CD4-positive, alpha-beta T cell treated with Interleukin-15 for 1 hour (primary cell): ENCODE results near the gene DIAPH2.
"Not testable (repeated sequence)": the region's sequence is repeated elsewhere in the genome, so short reads cannot be mapped to it uniquely, and the experiment has no call there.

Source experiments
- DNase-seq: peaks from one replicate; pipeline ENCODE4 v3.0.0-alpha.2; 2020

DIAPH2 gene

DNA sequence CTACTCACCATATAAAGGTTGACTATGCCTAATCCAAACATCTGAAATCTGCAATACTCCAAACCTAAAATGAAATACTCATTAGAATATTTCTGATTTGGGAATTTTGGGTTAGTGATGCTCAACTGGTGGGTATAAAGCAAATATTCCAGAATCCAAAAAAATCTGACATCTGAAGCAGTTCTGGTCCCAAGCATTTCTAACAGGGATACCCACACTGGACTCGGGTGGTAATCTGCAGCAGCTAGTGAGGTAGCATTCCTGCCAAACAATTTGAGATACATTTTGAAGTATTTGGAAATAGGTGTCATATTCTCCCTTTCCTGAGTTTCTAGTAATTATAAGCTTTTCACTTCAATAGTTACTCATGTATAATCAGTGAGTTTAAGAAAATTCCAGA is 149.5 kb downstream of the DIAPH2 start:
- DNase-seq = no peak

DNA sequence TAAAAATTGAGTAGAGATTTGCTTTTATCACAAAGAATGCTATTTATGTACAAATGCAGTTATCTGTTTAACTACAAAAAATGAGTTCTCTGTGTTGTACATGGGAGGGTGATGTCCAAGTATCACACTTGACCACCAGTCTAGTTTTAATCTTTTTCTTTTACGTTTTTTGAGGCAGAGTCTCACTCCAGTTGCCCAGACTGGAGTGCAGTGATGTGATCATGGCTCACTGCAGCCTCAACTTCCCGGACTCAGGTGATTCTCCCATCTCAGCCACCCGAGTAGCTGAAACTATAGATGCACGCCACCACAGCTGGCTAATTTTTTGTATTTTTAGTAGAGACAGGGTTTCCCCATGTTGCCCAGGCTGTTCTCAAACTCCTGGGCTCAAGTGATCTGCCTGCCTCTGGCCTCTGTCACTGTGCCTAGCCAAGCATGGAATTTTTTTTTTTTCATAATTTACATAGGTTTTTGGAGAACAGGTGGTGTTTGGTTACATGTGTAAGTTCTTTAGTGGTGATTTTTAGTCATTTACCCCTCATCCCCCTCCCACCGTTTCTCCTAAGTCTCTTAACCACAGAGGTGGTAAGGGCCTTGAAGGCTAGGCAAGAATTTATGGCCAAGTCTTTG is 151.1 kb downstream of the DIAPH2 start:
- no peak for DNase-seq

DNA sequence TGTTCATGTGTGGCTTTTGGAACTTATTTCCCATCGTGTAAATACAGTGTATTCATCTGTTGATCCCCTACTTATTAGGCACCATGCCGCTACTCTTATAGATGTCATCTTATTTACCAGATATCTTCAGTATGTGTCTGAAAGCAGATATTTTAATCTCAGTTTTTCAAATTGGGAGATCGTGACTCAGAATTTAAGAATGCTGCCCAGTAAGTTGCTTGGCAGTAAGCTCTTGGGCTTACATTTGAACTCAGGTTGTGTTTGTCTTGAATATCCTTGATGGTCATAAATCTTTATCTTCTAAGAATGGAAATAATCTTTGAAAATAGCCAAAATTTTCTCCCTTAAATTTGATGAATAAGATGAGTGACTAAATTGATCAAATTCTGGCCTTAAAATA is 153.2 kb downstream of the DIAPH2 start:
- DNase-seq = no peak

DNA sequence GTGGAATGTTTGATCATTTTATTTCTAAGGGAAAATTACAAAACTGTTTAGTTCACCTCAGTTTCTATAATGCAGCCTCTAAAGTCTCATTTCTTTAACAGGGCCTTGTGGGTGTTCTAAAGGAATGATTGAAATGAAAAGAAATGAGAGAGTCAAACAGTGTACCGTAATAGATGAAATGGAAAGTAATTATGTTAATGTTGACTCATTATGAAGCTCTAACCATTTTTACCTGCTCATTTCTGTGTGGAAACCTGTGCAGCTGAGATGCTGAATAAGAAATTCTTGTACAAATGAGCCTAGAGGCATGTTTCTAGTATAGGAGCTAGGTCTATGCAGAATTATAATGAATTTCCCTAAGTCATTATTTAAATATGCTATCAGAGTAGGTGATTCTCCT is 153.9 kb downstream of the DIAPH2 start:
- DNase-seq = no peak

DNA sequence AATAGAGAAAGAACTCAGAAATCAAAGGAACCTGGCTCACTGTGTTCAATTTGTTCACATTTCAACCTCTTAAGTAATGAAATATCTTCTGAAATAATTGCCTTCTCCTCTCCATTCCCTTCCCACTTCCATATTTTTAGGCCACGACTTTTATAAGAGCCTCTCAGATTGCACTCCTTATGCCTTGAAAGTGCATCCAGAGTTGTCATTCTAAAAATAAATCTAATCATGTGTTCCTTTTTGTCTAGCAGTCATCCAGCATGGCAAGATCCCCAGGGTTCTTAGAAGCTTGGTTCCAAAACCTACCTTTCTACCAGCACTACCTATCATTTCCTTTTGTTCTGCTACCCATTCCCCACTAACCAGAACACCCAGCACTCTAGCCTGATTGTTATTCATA is 156.7 kb downstream of the DIAPH2 start:
- DNase-seq = no peak

DNA sequence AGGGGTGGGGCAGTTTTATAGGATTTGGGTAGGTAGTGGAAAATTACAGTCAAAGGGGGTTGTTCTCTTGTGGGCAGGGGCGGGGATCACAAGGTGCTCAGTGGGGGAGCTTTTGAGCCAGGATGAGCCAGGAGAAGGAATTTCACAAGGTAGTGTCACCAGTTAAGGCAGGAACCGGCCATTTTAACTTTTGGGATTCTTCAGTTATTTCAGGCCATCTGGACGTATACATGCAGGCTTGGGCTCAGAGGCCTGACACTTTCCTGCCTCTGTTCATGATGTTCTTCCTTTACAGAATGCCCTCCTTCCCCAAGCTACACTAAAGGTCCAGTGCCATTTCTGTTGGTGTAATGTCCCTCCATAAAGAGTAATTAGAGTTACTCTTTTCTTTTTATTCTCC is 157.2 kb downstream of the DIAPH2 start:
- not testable (repeated sequence) for DNase-seq

DNA sequence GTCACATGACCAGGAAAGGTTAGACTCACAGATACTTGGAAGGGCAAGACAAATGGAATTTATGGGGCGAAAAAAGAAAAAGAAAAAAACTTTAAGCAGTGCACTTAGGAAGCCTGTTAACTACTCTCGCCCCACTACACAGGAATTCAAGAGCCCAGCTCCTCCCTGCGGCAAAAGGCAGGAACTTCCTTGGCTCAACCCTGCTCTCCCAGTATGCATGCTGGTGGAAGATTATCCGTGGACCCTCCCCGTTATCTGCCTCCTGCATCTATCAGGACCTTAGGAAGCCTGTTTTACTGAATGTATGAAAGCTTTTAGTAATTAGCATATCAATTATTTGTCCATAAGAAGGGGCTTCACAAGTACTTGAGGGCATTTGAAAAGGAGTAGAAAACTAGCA is 158.9 kb downstream of the DIAPH2 start:
- no peak for DNase-seq

DNA sequence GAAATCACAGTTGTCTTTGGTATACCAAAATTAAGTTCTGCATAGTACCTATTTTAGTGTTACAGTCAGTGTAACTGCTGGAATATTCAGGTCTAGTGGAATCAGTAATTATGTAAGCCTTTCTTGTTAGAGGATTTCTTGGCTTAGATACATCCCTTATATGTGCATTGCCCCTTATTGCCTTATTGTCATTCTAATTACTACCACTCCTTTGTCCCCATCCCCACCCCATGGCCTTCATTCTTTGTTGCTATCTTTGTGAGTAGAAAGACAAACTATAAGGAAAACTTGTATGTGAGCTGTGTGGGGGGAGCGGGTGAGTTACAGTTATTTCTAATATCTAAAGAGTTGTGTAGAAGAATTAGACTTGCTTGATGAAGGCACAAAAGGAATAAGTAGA is 162.2 kb downstream of the DIAPH2 start:
- no peak for DNase-seq

DNA sequence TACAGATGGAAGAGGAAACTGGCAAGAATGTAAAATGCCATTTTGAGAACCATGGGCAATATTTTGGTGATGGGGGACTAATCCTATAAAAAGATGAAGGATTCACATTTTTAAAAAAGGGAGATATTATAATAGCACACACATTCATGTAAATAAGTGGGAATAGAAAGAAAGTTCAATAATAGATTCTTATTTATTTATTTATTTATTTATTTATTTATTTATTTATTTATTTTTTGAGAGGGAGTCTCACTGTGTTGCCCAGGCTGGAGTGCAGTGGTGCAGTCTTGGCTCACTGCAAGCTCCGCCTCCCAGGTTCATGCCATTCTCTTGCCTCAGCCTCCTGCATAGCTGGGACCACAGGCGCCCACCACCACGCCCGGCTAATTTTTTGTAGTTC is 174.8 kb downstream of the DIAPH2 start:
- DNase-seq = not testable (repeated sequence)

DNA sequence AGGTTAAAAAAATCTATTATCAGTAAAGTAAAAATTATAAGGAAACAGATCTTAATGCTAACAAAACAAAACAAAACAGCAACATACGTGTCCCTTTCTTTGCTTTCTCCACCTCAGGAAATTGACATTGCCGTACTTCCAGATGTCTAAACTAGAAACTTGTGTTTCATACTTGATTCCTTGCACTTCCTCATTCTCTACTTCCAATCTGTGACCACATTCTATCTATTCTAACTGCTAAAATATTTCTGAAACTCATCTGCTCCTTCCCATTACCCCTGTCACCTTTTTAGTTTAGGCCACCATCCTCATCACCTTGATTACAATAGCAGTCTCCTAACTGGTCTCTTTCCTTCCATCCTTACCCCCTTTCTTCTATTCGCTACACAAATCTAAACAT is 176.6 kb downstream of the DIAPH2 start:
- no peak for DNase-seq

DNA sequence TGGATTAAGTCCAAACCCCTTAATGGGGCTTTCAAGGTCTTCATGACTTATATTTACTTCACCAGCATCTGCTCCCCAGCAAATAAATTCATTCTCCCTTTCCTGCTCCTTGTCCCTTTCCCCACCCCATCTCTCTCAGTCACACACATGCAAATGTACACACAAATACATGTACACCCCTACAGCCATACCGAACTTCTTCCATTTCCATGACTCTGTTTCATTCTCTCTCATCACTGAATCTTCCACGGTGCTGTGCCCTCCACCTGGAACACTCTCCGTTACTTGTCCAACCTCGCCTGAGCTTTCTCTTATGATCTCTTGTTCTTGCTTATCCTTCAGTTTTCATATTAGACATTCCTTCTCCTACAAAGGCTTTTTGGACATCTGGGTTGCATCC is 177.0 kb downstream of the DIAPH2 start:
- DNase-seq = no peak

DNA sequence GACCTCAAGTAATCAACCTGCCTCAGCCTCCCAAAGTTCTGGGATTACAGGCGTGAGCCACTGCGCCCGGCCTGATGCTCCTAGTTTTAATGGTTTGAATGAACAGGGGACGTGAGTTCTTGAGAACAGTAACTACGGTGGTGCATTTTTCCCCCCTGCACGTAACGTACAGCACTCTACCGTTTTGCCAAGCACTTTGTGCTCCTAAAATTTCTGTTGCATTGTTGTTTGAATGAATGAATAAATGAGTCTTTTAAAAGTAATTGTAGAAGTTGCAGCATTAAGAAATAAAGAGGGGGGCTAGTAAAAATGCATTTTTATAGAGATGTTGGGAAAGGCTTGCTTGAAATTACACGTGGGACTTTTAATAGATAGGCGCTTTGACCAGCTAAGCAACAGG is 199.0 kb downstream of the DIAPH2 start, which contains the start of gene RPA4:
RPA4 (plus strand) TSS at position 301 of the 400 bp plus-strand sequence. CDS start 403 bp downstream, outside the sequence.
- DNase-seq = no peak

DNA sequence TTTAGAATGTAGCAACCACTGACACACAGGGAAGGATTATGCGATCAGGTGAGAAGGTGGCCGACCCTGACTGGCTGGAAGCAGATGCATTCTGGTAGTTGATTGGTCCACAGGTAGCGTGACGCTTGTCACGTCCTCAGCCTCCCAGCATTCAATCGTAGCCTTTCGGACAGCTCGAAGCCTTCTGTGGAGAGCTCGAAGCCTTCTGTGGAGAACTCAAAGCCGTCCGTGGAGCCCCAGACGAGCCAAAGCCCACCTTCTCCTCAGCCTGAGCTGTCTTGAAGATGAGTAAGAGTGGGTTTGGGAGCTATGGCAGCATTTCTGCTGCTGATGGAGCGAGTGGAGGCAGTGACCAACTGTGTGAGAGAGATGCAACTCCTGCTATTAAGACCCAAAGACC is 199.4 kb downstream of the DIAPH2 start:
- DNase-seq = no peak

DNA sequence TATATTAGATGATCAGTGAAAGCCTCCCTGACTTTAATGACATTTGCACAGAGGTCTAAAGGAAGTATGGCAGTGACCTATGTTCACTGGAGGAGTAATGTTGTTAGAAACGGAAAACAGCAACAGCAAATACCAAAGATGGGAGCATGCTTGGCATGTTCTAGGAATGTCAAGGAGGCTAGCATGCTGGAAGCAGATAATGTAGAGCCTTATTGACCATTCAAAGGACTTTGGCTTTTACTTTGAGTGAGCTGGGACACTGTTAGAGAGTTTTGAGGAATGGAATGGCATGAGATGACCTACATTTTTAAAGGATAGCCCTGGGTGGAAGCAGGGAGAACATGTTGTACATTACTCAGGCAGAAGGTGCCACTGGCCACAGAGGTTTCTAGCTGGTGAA is 205.1 kb downstream of the DIAPH2 start:
- no peak for DNase-seq

DNA sequence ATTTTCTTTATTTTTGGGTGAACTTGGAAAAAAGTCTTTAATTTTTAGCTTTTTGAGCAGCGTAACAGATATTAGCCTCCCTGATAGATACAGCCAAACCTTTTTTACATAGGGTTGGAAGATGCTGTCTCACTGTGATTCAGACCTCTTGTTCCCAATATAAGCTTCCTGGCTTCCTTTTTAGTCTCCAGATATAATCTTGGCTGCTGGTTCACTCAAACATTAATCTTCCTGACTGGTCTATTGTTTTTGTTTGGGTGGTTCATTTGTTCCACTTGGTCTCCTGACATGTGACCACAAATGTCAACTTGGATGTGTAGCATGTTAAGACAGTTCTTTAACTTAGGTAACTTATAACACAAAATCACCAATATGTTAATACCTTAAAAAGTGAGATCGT is 222.1 kb downstream of the DIAPH2 start:
- DNase-seq = no peak

DNA sequence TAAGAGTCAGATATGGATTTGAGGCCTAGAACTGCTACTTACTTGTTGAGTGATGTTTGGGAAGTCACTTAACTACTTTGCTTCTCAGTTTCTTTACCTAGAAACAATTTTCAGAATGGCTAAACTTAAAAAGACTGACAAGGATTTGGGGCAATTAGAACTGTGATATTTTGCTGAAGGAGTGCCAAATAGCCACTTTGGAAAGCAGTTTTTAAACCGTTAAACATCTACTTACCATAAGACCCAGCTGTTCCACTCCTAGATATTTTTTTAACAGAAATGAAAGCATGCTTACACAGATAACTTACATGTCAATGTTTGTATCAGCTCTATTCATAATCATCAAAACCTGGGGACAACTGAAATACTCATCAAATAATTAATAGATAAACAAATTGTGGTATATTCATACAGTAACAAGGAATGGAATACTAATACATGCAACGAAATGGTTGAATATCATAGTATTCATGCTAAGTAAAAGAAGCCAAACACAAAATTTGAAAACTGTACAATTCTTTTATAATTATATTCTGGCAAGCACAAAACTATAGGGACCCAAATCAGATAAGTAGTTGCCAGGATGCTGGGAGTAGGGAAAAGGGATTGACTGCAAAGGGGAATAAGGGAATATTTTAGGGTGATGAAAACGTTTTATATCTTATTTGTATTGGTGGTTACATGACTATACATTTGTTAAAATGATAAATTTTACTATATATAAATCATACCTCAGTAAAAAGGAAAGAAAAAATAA is 223.1 kb downstream of the DIAPH2 start:
- DNase-seq = no peak

DNA sequence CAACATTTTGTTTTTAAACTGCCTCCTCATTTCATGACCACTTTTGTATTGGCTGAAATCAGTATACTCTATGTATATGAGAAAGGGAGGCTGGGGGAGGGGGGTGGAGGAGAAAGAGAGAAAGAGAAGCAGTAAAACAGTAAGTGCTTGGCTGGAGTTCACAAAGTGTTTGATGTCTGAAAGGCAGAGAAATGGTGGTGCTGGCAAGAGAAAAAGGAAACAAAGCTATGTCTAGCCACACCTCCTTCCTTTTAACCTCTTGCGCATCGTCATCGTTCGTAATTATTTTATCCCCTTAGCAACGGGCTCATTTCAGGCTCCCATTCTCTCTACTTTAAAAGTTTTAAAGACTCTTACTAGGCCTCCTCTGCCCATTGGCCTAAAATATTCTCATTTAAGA is 224.6 kb downstream of the DIAPH2 start:
- no peak for DNase-seq

DNA sequence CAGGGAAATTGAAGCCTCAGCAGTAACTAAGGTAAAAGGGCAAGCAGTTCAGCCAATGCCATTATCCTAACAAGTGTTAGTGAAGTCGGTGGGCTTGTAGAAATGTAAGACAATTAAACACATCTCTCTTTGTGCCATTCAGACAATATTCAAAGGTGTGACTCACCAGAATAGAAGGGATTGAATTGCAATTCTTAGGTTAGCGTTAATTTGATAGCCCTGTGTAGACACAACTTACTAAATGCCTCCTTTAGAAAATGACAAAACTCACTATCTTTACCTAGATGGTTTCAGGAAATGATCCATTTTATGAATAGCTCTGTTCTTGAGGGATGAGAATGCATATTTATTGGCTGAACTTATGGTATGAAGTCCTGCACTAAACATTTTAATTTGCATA is 234.2 kb downstream of the DIAPH2 start:
- DNase-seq = no peak

DNA sequence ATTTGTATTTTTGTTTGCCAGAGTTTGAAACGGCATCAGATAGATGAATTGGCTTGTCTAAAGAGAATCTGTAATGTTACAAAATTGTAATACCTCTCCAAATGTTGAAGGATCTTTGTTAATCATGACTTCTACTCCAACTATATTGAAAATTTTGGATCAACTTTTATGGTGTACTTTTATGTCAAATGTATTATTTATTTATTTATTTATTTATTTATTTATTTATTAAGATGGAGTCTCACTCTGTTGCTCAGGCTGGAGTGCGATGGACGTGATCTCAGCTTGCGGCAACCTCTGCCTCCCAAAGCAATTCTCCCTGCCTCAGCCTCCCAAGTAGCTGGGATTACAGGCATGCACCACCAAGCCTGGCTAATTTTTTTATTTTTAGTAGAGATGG is 235.0 kb downstream of the DIAPH2 start:
- no peak for DNase-seq

DNA sequence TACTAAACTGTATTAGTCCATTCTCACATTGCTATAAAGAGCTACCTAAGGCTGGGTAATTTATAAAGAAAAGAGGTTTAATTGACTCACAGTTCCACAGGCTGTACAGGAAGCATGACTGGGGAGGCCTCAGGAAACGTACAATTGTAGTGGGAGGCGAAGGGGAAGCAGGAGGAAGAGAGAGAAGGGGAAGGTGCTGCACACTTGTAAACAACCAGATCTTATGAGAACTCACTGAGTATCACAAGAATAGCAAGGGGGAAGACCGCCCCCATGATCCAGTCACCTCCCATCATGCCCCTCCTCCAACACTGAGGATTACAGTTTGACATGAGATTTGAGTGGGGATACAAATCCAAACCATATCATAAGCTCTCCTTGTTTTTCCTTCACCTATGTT is 239.9 kb downstream of the DIAPH2 start:
- DNase-seq = no peak

DNA sequence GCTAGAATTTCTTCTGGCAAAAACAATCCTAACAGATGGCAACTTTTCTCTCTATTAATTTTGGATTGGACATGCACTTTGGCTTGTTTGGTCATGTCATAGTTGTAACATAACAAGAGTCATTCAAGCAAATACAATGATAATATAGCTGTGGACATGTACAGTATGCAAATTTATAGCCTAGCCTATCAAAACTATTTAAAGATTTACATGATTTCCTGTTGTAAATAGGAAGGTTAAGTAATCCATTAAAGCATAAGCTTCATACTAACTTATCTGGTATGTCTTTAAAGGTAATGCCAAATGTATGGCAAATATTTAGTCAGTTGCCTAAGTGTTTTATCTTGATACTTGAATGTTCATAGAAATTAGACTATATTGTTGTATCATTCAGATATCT is 244.4 kb downstream of the DIAPH2 start:
- DNase-seq = no peak

DNA sequence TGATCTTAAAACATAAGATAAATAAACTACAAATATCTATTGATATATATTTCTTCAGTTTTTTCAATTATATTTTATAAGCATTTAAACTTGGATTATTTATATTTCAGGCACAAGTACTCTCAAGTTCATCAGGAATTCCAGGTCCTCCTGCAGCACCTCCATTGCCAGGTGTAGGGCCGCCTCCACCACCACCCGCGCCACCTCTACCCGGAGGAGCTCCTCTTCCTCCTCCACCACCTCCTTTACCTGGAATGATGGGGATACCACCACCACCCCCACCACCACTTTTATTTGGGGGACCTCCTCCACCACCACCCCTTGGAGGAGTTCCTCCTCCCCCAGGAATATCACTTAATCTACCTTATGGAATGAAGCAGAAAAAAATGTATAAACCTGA is 273.1 kb downstream of the DIAPH2 start:
- no peak for DNase-seq

DNA sequence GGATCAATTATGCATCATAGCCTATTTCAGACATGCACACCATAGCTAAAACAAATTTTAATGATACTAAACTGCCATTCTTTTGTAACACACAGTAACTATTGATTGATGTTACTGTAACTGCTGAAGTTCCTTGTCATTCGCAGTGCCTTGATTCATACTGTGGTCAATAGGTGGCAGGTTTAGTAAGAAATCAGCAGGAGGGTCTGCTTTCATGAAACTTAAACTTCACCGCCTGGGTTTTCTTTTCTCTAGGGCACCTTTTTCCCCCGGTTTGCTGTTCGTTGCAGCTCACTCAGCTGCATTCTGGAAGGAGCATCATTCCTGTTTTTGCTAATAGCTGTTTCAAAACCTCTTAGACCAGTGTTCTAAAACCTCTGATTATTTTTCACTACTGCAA is 287.2 kb downstream of the DIAPH2 start:
- DNase-seq = no peak

DNA sequence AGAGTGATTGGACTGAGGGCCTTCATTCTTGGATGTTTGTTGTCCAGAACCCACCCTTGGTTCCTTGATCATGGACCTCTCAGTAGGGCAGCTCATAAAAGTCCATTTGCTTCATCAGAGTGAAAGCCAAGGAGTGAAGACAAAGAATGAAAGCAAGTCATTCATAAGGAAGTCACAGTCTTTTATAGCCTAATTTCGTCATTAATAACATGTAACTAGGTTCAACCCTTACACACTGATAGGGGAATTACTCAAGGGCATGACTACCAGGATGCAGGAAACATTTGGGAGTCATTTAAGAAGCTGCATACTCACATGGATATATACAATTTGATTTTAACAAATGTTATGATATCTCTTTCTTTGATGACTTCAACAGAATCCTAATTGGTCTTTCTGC is 294.3 kb downstream of the DIAPH2 start:
- DNase-seq = no peak

DNA sequence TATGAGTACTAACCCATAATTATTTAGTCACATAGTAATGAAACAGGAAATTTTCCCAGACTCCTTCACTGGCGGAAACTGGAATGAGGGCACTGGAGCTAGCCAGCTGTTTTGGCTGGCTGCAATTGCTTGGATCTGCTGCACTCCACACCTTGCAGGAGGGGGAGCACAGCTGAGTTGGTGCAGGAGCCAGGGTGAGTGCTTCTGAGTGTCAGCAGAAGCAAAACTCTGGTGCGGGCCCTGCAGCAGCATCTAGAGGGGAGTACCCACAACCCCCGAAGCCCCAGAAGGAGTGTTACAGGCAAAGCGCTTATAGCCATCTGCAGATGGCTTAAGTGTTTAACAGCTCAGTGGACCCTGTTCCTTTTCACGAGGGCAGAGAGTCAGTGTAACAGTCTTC is 295.1 kb downstream of the DIAPH2 start:
- DNase-seq = no peak
